SW 1271 (cell line): ENCODE results near the gene S100A6.
"Not testable (repeated sequence)": the region's sequence is repeated elsewhere in the genome, so short reads cannot be mapped to it uniquely, and the experiment has no call there.

Experiments
- DNase-seq, 2 experiments: peaks; one replicate each; lab custom pipeline; 2025; lab: John Stamatoyannopoulos, UW

S100A6 gene

DNA sequence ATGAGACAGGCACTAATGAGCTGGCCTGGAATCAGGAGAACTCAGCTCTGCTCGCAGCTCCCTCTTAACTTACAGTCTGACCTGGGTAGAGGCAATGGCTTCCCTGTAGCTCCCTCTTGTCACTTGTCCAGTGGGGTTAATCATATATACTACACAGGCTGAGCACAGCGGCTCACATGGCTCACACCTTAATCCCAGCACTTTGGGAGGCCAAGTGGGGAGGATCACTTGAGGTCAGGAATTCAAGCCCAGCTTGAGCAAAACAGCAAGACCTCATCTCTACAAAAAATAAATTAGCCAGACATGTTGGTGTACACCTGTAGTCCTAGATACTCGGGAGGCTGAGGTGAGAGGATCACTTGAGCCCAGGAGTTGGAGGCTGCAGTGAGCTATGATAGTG, 4.2 kb downstream of the S100A6 start:
- no peak for DNase-seq

DNA sequence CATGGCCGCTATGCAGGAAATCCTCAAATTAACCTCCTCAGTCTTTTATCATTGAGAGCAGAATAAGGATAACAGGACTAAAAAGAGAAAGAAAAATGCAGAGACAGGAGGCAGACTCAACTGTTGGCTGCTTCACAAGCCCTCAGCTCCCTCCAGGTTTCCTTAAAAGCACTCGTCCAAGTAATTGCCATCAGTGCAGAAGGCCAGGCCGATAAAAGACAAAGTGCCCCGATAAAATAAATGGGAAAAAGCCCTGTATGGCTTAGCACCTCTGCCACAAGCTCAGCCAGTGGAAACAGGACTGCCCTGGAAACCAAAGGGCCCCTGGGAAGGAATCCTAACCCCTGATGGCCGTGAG, 8.1 kb downstream of the S100A6 start:
- DNase-seq, result no peak

DNA sequence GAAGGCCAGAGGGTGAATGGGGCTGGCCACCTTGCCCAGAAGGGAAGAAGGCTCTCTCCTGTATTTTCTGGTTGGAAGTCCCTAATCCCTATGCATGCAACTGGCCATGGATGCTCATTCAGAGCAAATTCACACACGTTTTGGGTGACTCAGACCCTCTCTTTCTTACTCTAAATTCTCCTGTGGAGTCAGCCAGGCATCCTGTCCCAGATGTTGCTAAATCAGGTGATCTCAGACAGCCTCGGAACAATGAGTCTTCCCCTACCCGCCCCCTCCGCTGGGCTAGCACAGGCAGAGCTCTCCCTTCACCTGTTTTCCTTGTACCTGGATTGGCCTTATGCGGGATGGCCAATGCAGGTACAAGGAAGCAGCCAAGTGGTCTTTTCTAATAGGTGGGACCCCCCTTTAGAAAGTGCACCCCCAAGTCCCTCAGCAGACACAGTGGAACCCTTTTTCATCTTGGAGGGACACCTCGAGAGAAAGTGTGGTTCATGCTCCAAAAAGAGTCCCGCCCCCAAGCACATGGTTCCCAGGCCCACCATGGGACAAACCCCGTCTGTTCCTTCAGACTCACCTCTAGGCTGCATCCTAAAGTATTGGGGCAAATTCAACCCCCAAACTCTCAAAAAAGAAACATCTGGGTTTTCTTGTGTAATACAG, 8.6 kb downstream of the S100A6 start:
- no peak for DNase-seq

DNA sequence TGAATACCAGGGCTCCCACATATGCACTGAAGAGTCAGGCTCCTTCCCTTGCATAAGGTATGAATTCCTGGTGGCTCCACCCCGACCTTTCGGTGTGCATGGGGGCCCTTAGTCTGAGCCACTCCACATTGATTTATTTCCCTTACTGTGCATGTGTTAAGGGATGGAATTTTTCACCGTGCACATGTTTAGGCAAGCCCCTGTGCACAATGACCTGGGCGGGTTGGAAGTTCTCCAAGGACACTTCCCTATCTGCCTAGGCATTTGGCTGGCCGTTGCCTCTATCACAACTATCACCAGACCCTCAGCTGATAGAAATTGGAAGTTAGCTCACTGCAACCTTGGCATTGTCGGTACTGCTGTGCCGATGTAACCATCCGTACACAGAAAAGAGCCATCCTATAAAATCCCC, 9.7 kb downstream of the S100A6 start:
- DNase-seq, result no peak

DNA sequence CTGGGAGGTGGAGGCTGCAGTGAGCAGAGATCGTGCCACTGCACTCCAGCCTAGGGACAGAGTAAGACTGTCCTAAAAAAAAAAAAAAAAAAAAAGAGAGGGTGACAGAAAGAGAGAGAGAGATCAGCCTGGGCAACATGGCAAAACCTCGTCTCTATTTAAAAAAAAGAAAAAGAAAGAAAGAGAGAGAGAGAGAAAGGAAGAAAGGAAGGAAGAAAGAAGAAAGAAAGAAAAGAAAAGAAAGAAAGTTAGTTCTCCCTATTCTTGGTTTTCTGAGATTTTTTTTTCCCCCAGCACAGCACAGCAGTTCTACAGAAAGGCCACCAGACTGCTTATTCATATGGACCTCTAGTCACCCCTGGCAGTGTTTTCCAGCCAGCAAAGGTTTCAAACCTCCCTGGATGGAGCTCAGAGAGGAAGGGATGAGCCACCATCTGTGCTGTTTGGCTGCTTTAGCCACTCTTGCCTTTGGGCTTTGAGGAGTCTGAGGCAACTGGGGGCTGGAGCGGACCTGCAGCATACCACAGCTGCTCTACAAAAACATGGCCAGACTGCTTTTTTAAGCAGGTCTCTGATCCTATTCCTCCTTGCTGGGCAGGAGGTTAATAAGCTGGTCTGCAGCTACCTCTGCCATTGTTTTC, 10.6 kb downstream of the S100A6 start:
- DNase-seq, result no peak

DNA sequence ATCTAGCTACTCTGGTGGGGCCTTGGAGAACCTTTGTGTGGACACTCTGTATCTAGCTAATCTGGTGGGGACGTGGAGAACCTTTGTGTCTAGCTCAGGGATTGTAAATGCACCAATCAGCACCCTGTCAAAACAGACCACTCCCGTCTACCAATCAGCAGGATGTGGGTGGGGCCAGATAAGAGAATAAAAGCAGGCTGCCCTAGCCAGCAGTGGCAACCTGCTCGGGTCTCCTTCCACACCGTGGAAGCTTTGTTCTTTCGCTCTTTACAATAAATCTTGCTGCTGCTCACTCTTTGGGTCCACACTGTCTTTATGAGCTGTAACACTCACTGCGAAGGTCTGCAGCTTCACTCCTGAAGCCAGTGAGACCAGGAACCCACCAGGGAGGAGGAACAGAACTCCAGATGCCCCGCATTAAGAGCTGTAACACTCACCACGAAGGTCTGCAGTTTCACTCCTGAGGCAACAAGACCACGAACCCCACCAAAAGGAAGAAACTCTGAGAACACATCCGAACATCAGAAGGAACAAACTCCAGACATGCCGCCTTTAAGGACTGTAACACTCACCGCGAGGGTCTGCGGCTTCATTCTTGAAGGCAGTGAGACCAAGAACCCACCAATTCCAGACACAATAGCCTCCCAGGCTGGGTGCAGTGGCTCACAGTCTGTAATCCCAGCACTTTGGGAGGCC, 13.3 kb downstream of the S100A6 start:
- not testable (repeated sequence) for DNase-seq

DNA sequence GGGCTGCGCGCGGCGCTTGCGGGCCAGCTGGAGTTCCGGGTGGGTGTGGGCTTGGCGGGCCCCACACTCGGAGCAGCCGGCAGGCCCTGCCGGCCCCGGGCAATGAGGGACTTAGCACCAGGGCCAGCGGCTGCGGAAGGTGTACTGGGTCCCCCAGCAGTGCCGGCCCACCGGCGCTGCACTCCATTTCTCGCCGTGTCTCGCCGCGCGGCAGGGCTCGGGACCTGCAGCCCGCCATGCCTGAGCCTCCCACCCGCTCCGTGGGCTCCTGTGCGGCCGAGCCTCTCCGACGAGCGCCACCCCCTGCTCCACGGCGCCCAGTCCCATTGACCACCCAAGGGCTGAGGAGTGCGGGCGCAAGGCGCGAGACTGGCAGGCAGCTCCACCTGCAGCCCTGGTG, 14.0 kb downstream of the S100A6 start:
- not testable (repeated sequence) for DNase-seq

DNA sequence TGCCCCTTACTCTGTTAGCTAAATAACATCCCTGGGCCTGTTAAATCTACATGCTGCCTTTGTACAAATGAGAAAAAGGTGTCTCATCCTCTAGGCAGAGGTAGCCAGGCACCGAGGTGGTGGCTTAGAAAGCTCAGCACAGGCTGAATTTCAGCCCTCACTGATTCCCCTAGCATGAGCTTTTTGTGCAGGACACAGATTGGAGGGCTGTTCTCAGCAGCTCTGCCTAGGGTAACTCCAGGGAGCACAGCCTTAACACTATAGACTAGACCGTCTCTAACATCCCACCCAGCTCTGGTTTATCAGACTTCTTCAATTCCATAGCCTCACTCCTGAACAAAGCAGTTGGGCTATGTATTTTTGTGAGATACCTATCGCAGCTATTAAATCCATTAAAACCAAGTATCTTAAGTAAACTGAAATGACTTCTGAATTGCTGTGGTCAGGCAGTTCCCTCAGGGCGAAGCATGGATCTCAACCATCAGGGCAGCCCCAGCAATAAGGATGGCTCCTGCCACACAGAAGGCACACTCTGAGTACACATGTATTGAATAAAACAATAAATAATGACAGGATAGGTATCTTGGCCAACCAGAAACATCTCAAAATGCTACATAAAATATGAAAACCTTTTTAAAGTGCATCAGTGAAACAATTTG, 14.8 kb downstream of the S100A6 start:
- no peak for DNase-seq

DNA sequence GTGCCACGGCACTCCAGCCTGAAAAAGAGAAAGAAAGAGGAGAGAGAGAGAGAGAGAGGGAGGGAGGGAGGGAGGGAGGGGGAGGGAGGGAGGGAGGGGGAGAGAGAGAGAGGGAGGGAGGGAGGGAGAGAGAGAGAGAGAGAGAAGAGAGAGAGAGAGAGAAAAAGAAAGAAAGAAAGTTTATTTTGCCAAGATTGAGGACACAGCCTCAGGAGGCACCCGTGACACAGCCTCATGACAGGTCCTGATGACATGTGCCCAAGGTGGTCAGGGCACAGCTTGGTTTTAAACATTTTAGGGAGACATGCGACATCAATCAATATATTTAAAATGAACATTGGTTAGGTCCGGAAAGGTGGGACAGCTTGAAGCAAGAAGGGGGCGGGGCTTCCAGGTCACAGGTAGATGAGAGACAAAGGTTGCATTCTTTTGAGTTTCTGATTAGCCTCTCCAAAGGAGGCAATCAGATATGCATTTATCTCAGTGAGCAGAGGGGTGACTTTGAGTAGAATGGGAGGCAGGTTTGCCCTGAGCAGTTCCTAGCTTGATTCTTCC, 15.6 kb downstream of the S100A6 start:
- DNase-seq, result not testable (repeated sequence)

DNA sequence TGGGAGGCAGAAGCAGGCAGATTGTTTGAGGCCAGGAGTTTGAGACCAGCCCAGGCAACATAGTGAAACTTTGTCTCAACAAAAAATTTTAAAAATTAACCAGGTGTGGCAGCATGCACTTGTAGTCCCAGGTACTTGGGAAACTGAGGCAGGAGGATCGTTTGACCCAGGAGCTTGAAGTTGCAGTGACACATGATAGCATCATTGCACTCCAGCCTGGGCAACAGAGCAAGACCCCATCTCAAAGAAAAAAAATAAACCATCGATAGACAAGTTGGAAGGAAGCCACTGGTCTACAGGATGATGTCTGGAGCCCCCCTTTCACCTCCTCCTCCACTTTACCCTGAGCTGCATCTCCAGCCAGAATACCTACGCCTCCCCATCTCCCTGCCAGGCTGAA, 16.5 kb downstream of the S100A6 start:
- no peak for DNase-seq

DNA sequence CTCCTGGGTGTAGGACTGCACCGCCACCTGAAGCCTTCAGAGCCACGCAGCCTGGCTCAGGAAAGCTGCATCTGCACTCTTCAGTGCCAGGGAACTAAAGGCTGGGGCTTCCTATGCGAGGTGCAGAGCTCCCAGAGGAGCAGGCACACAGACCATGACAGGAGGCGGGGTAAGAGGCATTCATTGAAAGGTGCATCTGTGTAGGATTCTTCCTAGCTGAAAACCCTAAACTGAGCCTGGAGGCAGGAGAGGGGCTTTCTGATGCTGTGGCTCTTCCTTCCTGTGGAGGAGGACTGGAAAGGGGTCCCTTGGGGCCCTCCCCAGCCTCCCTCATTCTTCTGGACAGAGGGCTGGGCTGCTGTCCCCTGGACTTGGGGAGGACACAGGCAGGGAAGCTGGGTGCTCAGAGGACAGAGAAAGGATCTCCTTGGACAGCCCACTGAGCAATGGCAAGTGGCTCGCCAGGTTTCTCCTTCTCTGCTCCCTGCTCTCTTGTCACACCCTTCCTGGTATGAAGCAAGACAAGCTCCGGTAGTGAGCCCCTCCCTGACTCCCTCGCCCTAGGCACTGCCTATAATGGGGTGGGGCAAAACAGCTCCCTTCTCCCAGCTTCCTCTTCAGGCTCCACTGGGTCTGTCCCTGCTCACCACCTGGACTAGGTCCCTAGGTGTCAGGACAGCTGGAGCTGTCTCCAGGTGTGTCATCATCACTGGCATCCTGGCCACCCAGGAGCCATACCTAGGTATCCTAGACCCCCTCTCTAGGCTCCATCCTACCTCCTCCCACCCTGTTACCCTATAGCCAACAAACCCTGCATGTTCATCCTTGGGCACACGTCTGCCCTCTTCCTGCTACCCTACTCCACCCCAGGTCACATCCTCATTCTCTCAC, 20.0 kb downstream of the S100A6 start:
- DNase-seq, result no peak

DNA sequence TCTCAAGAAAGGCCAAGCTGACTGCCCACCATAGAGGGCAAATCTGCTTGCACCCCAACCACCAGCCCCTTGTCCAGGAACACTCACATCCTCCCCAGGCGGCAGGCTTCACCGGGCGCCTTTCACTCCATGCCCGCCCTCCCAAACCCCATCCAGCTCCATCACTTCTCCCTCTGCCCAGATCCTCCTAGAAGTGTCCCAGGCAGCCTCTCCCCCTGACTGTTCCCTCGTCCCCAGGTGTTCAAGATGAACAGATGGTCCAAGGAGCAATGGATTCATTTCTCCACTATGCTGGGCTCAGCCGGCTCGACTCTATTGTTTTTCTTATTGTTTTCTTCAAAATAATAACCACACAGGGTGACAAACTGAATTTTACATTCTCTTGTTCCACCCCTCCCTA, 22.1 kb downstream of the S100A6 start:
- no peak for DNase-seq

DNA sequence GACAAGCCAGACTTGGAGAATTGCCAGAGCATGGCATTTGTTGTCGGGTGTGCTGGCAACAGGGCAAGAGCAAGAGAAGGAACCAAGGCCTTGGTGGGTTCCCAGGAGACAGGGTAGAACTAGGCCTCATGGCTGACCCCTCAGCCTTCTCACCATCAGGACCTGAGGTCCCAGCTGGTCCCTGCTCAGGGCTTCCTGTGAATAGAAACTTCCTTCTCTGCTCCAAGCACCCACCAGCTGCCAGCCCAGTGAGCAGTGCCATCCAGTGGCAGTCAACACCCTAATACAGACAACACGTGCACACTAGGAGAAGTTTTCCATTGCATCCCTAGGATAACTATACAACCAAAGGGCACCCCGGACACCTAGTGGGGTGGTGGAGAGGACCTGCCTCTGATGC, 22.8 kb downstream of the S100A6 start:
- DNase-seq, result no peak

DNA sequence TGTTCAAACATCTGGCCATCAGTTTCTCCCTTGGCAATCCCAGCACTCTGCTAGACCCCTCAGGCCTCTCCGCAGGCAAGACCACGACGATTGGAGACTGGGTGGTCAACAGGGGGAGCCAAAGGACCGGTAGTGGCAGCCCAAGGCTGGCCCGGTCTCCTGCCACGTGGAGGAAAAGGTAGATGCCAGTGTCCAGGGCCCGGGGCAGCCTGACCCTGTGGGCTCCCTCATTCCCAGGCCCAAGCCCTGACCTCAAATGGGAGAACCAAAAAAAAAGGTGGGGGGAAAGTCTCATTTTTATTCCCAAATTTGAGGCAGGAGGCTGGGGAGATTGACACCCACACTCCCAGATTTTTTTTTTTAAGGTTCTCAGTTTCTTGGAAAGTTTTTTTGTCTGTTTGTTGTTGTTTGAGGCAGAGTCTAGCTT, 24.8 kb downstream of the S100A6 start:
- peak in 1 of 2 experiments; percentile 47 for DNase-seq

DNA sequence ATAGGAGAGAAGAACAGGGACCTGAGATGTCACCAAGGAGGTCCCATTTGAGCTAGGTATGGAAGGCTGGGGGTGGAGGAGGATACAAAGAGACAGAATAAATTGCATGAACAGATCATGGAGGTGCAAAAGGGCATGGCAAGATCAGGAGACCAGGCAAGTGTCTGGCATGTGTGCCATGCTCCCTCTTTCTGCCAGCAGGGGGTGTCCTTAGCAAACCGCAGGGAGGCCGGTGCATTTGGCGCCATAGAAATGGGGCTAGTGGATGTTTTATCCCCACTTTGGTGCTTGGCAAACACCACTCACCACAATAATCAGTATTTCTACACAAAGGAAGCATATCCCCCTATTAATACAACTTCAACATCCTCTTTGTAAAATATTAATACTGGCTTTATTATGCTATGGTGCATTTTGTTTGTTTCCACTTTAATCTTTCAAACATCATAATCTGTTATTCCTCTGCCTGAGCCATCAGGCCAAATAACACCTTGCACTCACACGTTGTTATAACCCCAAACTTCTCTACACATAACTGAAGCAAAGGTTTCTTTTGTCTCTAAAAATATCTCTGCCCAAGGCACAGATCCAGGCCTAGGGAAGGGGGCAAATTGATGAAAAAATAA, 25.9 kb downstream of the S100A6 start:
- peak in 1 of 2 experiments; percentile 6 for DNase-seq

DNA sequence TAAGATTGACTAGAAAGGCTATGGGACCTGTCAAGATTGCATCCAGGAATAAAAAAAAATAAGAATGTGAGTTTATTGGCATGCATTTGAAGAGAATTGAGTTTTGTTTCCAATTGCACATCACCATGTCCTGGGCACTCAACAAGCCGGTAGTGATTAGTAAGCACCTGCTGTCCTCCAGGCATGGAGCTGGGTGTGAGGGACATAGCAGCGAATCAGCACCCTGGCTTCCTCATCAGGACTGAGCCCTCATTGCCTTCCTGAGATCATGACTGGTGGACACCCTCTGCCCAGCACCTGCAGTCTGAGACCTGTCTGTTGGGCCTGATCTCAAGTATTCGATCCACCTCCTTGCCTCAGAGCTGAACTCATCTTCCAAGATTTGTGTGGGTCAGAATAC, 26.8 kb downstream of the S100A6 start:
- DNase-seq, result no peak

DNA sequence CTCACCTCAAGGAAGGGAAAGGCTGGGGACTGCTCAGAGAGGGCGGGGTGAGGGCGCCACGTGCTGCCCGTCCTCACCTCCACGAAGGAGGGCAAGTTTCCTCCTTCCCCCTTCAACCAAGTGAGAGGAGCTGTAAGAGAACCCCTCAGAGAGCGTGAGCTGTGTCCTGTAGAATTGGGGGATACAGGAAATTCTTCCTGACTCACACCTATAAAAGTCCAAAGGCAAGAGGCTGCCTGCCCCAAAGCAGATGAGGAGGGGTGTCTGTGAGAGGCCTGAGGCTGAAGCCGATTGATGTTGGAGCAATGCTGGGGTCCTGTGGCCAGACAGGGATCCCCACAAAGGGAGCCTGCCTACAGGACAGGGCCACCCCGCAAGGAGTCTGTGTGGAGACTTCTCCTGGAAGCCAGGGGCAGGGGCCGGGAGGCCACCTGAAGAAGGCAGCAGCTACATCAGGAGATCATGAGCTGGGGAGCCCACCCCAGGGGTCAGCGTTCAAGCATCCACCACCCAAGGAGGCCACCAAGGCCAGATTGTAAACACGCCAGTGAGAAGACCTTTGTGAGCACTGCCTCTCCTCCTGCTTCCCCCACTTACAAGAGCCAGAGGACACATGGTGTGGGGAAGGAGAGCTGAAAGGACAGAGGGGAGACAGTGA, 27.7 kb downstream of the S100A6 start:
- DNase-seq, result no peak

DNA sequence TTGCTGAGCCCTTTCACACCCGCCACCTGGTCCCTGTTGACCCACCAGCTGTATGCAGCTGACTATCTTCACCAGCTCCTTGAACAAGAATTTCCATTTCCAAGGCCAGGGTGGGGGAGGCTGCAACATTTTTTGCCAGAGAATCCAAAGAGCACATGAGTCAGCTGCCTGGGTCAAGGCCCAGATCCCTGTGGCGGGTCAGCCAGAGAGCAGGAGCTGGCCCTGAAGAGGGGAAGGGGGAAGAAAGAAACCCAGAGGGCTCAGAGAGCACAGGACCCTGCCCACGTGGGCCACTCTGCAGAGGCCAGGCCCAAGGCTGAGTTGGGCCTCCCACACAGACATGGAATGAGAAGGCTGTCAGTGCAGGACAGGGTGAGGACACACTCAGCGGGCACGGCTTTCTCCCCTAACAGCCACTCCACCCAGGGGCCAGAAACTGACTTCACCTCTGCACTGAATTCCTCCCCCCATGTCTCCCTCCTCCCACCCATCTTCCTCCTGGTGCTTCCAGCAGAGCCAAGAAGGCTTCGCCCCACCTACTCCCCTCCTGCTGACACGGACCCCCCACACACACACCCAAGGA, 28.9 kb downstream of the S100A6 start:
- DNase-seq, result no peak

DNA sequence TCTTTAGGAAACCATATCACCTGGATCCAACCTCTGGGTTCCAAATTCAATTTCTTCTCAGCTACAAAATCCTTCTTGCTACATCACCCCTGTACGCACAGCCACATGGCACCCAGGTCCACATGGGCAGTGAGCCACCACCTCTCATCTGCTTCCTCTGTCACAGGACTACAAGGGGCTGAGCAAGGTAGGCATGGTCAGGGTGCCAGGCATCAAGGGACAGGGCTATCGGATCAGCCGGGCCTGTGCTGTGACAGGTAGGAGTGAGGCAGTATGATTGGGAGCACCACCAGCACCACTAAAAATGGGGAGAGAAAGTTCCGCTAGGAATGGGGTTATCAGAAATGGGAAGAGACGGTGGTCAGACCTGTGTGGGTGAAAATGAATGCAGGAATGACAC, 29.4 kb downstream of the S100A6 start:
- no peak for DNase-seq

DNA sequence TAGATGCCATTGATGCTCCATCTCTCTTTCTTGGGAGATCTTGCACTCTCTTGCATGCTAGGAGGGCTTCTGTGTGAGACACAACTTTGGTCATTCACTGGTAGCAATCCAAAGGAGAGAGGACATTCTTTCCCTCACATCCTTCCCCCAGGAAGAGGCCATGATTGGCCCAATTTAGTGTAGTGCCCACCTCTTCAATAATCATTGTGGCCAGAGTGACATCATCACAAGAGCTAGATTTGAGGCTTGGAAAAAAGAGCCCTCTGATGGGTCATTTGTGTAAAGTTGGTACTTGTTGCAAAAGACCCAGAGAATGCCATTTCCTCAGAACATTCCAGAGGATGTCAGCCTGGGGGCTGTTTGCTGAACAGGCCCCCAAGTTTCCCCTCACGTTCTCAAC, 30.2 kb downstream of the S100A6 start:
- DNase-seq, result no peak
